H9 (cell line): Measurements from ENCODE around the gene PPP1CA. TPM values are rescaled to one million over a fixed set of nuclear protein-coding genes. Genes with fewer than 3 reads are reported as not detected.

ENCODE experiments used
- DNase-seq: peaks from one replicate; pipeline ENCODE4 v3.0.0-alpha.2; 2017
- H2AFZ ChIP-seq: one replicate; pipeline ENCODE4 v1.6.1; 2013; ENCODE audit warnings: mild to moderate bottlenecking, low read length, control low read depth, moderate library complexity
- H2AK5ac ChIP-seq: 2 replicates; pipeline ENCODE4 v1.6.1; 2013; ENCODE audit warnings: low read length, control low read depth, mixed read lengths; ENCODE audit not compliant: insufficient read length
- H2BK120ac ChIP-seq: one replicate; pipeline ENCODE4 v1.6.1; 2013; ENCODE audit warnings: low read depth, mild to moderate bottlenecking, low read length, control low read depth, inconsistent platforms; ENCODE audit not compliant: poor library complexity, severe bottlenecking
- H2BK12ac ChIP-seq: 2 replicates; pipeline ENCODE4 v1.6.1; 2013; ENCODE audit warnings: low read length, control low read depth, mixed read lengths, low read depth; ENCODE audit not compliant: insufficient read length
- H2BK15ac ChIP-seq: 2 replicates; pipeline ENCODE4 v1.6.1; 2013; ENCODE audit warnings: low read depth, low read length, control low read depth
- H2BK20ac ChIP-seq: one replicate; pipeline ENCODE4 v1.6.1; 2013; ENCODE audit warnings: low read depth, mild to moderate bottlenecking, low read length, control low read depth, inconsistent platforms; ENCODE audit not compliant: poor library complexity, severe bottlenecking
- H2BK5ac ChIP-seq: 2 replicates; pipeline ENCODE4 v1.6.1; 2013; ENCODE audit warnings: low read length, control low read depth, mixed read lengths; ENCODE audit not compliant: insufficient read length
- H3K14ac ChIP-seq: 2 replicates; pipeline ENCODE4 v1.6.1; 2013; ENCODE audit warnings: low read length, control low read depth; ENCODE audit not compliant: insufficient read depth
- H3K18ac ChIP-seq: 2 replicates; pipeline ENCODE4 v1.6.1; 2013; ENCODE audit warnings: low read depth, mild to moderate bottlenecking, mixed read lengths, low read length, control low read depth; ENCODE audit not compliant: insufficient read length
- H3K23ac ChIP-seq: 2 replicates; pipeline ENCODE4 v1.6.1; 2013; ENCODE audit warnings: low read length, control low read depth, mixed read lengths, low read depth; ENCODE audit not compliant: insufficient read length
- H3K23me2 ChIP-seq: 2 replicates; pipeline ENCODE4 v1.6.1; 2013; ENCODE audit warnings: low read depth, mild to moderate bottlenecking, mixed read lengths, low read length, control low read depth; ENCODE audit not compliant: insufficient read length, poor library complexity, severe bottlenecking
- H3K27ac ChIP-seq: 2 replicates; pipeline ENCODE4 v1.5.1; 2013; ENCODE audit warnings: low read length, control low read depth, mixed read lengths, low read depth; ENCODE audit not compliant: insufficient read length
- H3K27me3 ChIP-seq: 2 replicates; pipeline ENCODE4 v1.6.1; 2013; ENCODE audit warnings: low read length, control low read depth, inconsistent platforms; ENCODE audit not compliant: insufficient read depth
- H3K4ac ChIP-seq: 2 replicates; pipeline ENCODE4 v1.6.1; 2013; ENCODE audit warnings: low read depth, mild to moderate bottlenecking, control low read depth, inconsistent platforms, low read length, moderate library complexity
- H3K4me1 ChIP-seq: 2 replicates; pipeline ENCODE4 v1.6.1; 2013; ENCODE audit warnings: low read length, control low read depth, inconsistent platforms; ENCODE audit not compliant: insufficient read depth
- H3K4me2 ChIP-seq: 2 replicates; pipeline ENCODE4 v1.6.1; 2013; ENCODE audit warnings: low read length, control low read depth, mixed read lengths; ENCODE audit not compliant: insufficient read length, insufficient read depth
- H3K56ac ChIP-seq: 2 replicates; pipeline ENCODE4 v1.6.1; 2013; ENCODE audit warnings: low read depth, mild to moderate bottlenecking, mixed read lengths, low read length, control low read depth; ENCODE audit not compliant: insufficient read length
- H3K79me1 ChIP-seq: 2 replicates; pipeline ENCODE4 v1.6.1; 2013; ENCODE audit warnings: low read depth, mild to moderate bottlenecking, moderate library complexity, low read length, control low read depth, inconsistent platforms; ENCODE audit not compliant: insufficient read depth, poor library complexity, severe bottlenecking
- H3K79me2 ChIP-seq: 2 replicates; pipeline ENCODE4 v1.6.1; 2013; ENCODE audit warnings: low read length, control low read depth, inconsistent platforms; ENCODE audit not compliant: insufficient read depth
- H3K9ac ChIP-seq: 2 replicates; pipeline ENCODE4 v1.6.1; 2013; ENCODE audit warnings: low read length, control low read depth, mixed read lengths; ENCODE audit not compliant: insufficient read length; ENCODE audit errors: extremely low read depth
- H3K9me3 ChIP-seq: one replicate; pipeline ENCODE4 v1.6.1; 2013; ENCODE audit warnings: low read depth, low read length, inconsistent platforms; ENCODE audit not compliant: control insufficient read depth
- H3T11ph ChIP-seq: one replicate; pipeline ENCODE4 v1.6.1; 2013; ENCODE audit warnings: mild to moderate bottlenecking, low read length, control low read depth, inconsistent platforms
- H4K20me1 ChIP-seq: one replicate; pipeline ENCODE4 v1.6.1; 2013; ENCODE audit not compliant: control insufficient read depth, insufficient read length, insufficient read depth
- H4K5ac ChIP-seq: 2 replicates; pipeline ENCODE4 v1.6.1; 2013; ENCODE audit warnings: low read depth, mild to moderate bottlenecking, mixed read lengths, low read length, control low read depth; ENCODE audit not compliant: insufficient read length
- H4K8ac ChIP-seq: replicated peaks from 2 replicates; pipeline ENCODE4 v1.6.1; 2013; ENCODE audit warnings: low read length, control low read depth, mixed read lengths, low read depth; ENCODE audit not compliant: insufficient read length
- H4K91ac ChIP-seq: 2 replicates; pipeline ENCODE4 v1.6.1; 2013; ENCODE audit warnings: low read depth, mild to moderate bottlenecking, moderate library complexity, mixed read lengths, low read length, control low read depth; ENCODE audit not compliant: insufficient read length
- H3K27ac Mint-ChIP-seq, 3 experiments: 2 replicates in 2 of 3; 3 replicates in 1 of 3; pipeline ENCODE4 v1.8.0; 2020 to 2021; ENCODE audit warnings: mixed read lengths in 3 of 3, mild to moderate bottlenecking in 1 of 3, moderate library complexity in 1 of 3
- H3K27me3 Mint-ChIP-seq: 2 replicates; pipeline ENCODE4 v1.8.0; 2021; ENCODE audit warnings: low read depth, mild to moderate bottlenecking, moderate library complexity, mixed read lengths
- H3K36me3 Mint-ChIP-seq, 3 experiments: 2 replicates in 2 of 3; 3 replicates in 1 of 3; pipeline ENCODE4 v1.8.0; 2020 to 2021; ENCODE audit warnings: low read depth in 3 of 3, mixed read lengths in 3 of 3; ENCODE audit not compliant: insufficient read depth in 1 of 3
- H3K4me1 Mint-ChIP-seq, 2 experiments: 2 replicates each; pipeline ENCODE4 v1.8.0; 2020; ENCODE audit warnings: mixed read lengths in 2 of 2
- H3K4me3 Mint-ChIP-seq, 2 experiments: 2 replicates in 1 of 2; 3 replicates in 1 of 2; pipeline ENCODE4 v1.8.0; 2020 to 2021; ENCODE audit warnings: mild to moderate bottlenecking in 2 of 2, mixed read lengths in 2 of 2, moderate library complexity in 1 of 2
- H3K9me3 Mint-ChIP-seq, 2 experiments: 2 replicates in 1 of 2; 3 replicates in 1 of 2; pipeline ENCODE4 v1.8.0; 2020; ENCODE audit warnings: mild to moderate bottlenecking in 2 of 2, mixed read lengths in 2 of 2, moderate library complexity in 1 of 2
- whole genome bisulfite sequencing: extraction: QIAGEN DNeasy Blood & Tissue Kit; methylation state at CpG from one replicate; pipeline ENCODE4 v1.1.7; 2013; ENCODE audit warnings: missing lambda C conversion rate, low lambda C conversion rate, mixed read lengths; ENCODE audit not compliant: insufficient read length; ENCODE audit errors: extremely low coverage; 5-methylcytosine and 5-hydroxymethylcytosine counted together
- total RNA-seq: library from RNA; stranded (reverse); gene quantifications from 2 replicates; pipeline ENCODE4 v1.2.1, GENCODE V29; 2021
- TF ChIP-seq, protein P1 (sequence below): fragments of 200-600 bp; sonication (generic); conservative IDR thresholded peaks from 3 replicates; pipeline ENCODE4 v1.8.0; 2021; ENCODE audit warnings: antibody characterized with exemption, mild to moderate bottlenecking

PPP1CA gene
- total RNA-seq, 1 experiment from 2014 or later: 205 TPM

DNA sequence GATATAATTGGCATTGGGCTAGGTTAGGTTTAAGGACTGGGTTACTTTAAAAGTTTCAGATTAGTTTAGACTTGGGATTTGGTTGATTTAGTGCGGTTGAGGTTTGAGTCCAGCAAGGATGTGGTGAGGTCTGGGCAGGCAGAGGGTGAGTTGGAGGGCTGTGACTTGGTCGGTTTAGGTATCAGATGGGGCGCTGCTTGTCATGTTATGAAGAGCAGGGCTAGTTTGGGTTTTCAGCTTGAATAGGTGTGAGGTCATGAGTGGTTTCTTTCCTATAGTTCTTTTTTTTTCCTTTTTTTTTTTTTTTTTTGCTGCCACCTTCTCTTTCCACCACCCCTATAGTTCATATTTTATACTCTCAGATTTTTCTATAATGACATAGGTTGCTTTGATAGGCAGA is 33.0 kb downstream of the PPP1CA start:
- no peak overlapping the region for H3K23ac ChIP-seq
- TF ChIP-seq, protein P1, sequence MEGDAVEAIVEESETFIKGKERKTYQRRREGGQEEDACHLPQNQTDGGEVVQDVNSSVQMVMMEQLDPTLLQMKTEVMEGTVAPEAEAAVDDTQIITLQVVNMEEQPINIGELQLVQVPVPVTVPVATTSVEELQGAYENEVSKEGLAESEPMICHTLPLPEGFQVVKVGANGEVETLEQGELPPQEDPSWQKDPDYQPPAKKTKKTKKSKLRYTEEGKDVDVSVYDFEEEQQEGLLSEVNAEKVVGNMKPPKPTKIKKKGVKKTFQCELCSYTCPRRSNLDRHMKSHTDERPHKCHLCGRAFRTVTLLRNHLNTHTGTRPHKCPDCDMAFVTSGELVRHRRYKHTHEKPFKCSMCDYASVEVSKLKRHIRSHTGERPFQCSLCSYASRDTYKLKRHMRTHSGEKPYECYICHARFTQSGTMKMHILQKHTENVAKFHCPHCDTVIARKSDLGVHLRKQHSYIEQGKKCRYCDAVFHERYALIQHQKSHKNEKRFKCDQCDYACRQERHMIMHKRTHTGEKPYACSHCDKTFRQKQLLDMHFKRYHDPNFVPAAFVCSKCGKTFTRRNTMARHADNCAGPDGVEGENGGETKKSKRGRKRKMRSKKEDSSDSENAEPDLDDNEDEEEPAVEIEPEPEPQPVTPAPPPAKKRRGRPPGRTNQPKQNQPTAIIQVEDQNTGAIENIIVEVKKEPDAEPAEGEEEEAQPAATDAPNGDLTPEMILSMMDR: no peak
- H2BK20ac ChIP-seq: no peak overlapping the region
- H3K79me2 ChIP-seq: no peaks in the 10 kb centered on the region
- peaks cover 7% of the 10 kb centered on the region; the same call in 1 of the 2 replicates for H3K4me1 ChIP-seq
- H2AFZ ChIP-seq: no peak overlapping the region
- H3K9ac ChIP-seq: no peak overlapping the region
- H3K18ac ChIP-seq: no peak overlapping the region
- no peak overlapping the region for H2BK15ac ChIP-seq
- no peak overlapping the region for H3K14ac ChIP-seq
- H3K56ac ChIP-seq: no peak overlapping the region
- H3K4ac ChIP-seq: no peak overlapping the region
- H3K23me2 ChIP-seq: peaks cover 15% of the 10 kb centered on the region
- H3K27me3 ChIP-seq: no peaks in the 10 kb centered on the region; the same call in 1 of the 2 replicates
- no peaks in the 10 kb centered on the region for H3K79me1 ChIP-seq
- no peaks in the 10 kb centered on the region for H3K9me3 ChIP-seq
- no peak overlapping the region for H4K91ac ChIP-seq
- no peak overlapping the region for H2BK12ac ChIP-seq
- no peak overlapping the region for H3T11ph ChIP-seq
- Mint-ChIP-seq H3K4me1 (peaks cover 34 to 36% of the 10 kb centered on the region in 2 experiments), H3K36me3 (no peaks in the 10 kb centered on the region; a peak in 1 of 7 replicates), H3K4me3 (no peak overlapping the region), H3K9me3 (no peaks in the 10 kb centered on the region), H3K27me3 (peaks cover 67% of the 10 kb centered on the region), H3K27ac (no peak overlapping the region; a peak in 1 of 7 replicates)
- no peak overlapping the region for H2BK5ac ChIP-seq
- no CpG with 5 or more reads among the region's 3 CpGs for WGBS
- H3K27ac ChIP-seq: no peak overlapping the region
- H4K8ac ChIP-seq: no peak overlapping the region
- H3K4me2 ChIP-seq: no peak overlapping the region
- H2BK120ac ChIP-seq: no peak overlapping the region
- H4K5ac ChIP-seq: no peak overlapping the region
- DNase-seq: no peak
- no peak overlapping the region for H2AK5ac ChIP-seq
- peaks cover 3% of the 10 kb centered on the region for H4K20me1 ChIP-seq
